ENCODE data around the gene CHST11. TPM values are rescaled to one million over a fixed set of nuclear protein-coding genes. Genes with fewer than 3 reads are reported as not detected.

The CHST11 gene
- total and polyA plus RNA-seq, 4 donors, result 0.57 to 11.1 (median 3.7) TPM

- Histone ChIP-seq H3K27me3 (ENCODE audit: control insufficient read depth in 4 of 4, insufficient read depth in 4 of 4, low read length in 3 of 4) (no peaks in the 10 kb centered on the region), H3K9me3 (ENCODE audit: control insufficient read depth in 4 of 4, low read length in 3 of 4) (no peaks in the 10 kb centered on the region), H3K4me1 (ENCODE audit: control insufficient read depth in 4 of 4, insufficient read depth in 4 of 4, low read length in 3 of 4) (peaks cover 0 to 3% (median 0%) of the 10 kb centered on the region in 4 donors), H3K4me3 (ENCODE audit: low read depth in 1 of 3, low read length in 3 of 3) (no peak overlapping the region), H3K27ac (ENCODE audit: low read depth in 1 of 2, low read length in 2 of 2) (no peak overlapping the region), H3K9ac (ENCODE audit: low read depth in 1 of 2, low read length in 2 of 2) (no peak overlapping the region), H3K36me3 (ENCODE audit: control insufficient read depth in 4 of 4, insufficient read depth in 3 of 4, low read depth in 1 of 4, low read length in 3 of 4) (no peaks in the 10 kb centered on the region)
- 95% methylated on average over 2 of the region's 2 CpGs for WGBS
- DNase-seq (ENCODE audit: low spot score), result no peak
- TF ChIP-seq MAX (IDR thresholded peaks at IDR 0.05), result no peak
- TF ChIP-seq FOXA2 (IDR thresholded peaks at IDR 0.05), result no peak
- TF ChIP-seq ATF3 (IDR thresholded peaks at IDR 0.05), result no peak
- no peak for TF ChIP-seq GABPA (IDR thresholded peaks at IDR 0.05 in 1 of 2, conservative IDR thresholded peaks at IDR 0.05 in 1 of 2)
- TF ChIP-seq REST (IDR thresholded peaks at IDR 0.05), result no peak
- no peak for TF ChIP-seq EGR1 (IDR thresholded peaks at IDR 0.05; ENCODE audit: low read depth in 2 of 2)
- no peak for TF ChIP-seq RAD21 (IDR thresholded peaks at IDR 0.05)
- TF ChIP-seq JUND (IDR thresholded peaks at IDR 0.05), result no peak
- no peak for TF ChIP-seq FOXA1 (IDR thresholded peaks at IDR 0.05)
- TF ChIP-seq YY1 (IDR thresholded peaks at IDR 0.05), result no peak
- no peak for TF ChIP-seq SP1 (IDR thresholded peaks at IDR 0.05)
- TF ChIP-seq HNF4A (conservative IDR thresholded peaks at IDR 0.05), result no peak
- TF ChIP-seq RXRA (IDR thresholded peaks at IDR 0.05), result no peak
- TF ChIP-seq NR2F2 (IDR thresholded peaks at IDR 0.05), result no peak
- TF ChIP-seq TAF1 (conservative IDR thresholded peaks at IDR 0.05), result no peak
- TF ChIP-seq HNF4G (IDR thresholded peaks at IDR 0.05), result no peak
These were observed 52.2 kb downstream of the CHST11 start for GRCh38 chr12:104508752-104509446.

- Histone ChIP-seq H3K36me3 (ENCODE audit: control insufficient read depth in 4 of 4, insufficient read depth in 3 of 4, low read depth in 1 of 4, low read length in 3 of 4) (no peaks in the 10 kb centered on the region), H3K9ac (ENCODE audit: low read depth in 1 of 2, low read length in 2 of 2) (no peak overlapping the region), H3K4me1 (ENCODE audit: control insufficient read depth in 4 of 4, insufficient read depth in 4 of 4, low read length in 3 of 4) (peaks cover 0 to 3% (median 0%) of the 10 kb centered on the region in 4 donors), H3K9me3 (ENCODE audit: control insufficient read depth in 4 of 4, low read length in 3 of 4) (no peaks in the 10 kb centered on the region), H3K27me3 (ENCODE audit: control insufficient read depth in 4 of 4, insufficient read depth in 4 of 4, low read length in 3 of 4) (no peaks in the 10 kb centered on the region), H3K27ac (ENCODE audit: low read depth in 1 of 2, low read length in 2 of 2) (no peak overlapping the region), H3K4me3 (ENCODE audit: low read depth in 1 of 3, low read length in 3 of 3) (no peak overlapping the region)
- no peak for TF ChIP-seq YY1 (IDR thresholded peaks at IDR 0.05)
- TF ChIP-seq TAF1 (conservative IDR thresholded peaks at IDR 0.05), result no peak
- no peak for TF ChIP-seq REST (IDR thresholded peaks at IDR 0.05)
- TF ChIP-seq GABPA (IDR thresholded peaks at IDR 0.05 in 1 of 2, conservative IDR thresholded peaks at IDR 0.05 in 1 of 2), result no peak
- TF ChIP-seq FOXA1 (IDR thresholded peaks at IDR 0.05), result no peak
- no peak for TF ChIP-seq MAX (IDR thresholded peaks at IDR 0.05)
- 42% methylated on average over 2 of the region's 2 CpGs for WGBS
- no peak for DNase-seq (ENCODE audit: low spot score)
These were observed 53.6 kb downstream of the CHST11 start for GRCh38 chr12:104510145-104510872.

Measured in liver (tissue), 9 donors.